ENCODE data around the gene EPOP. TPM values are rescaled to one million over a fixed set of nuclear protein-coding genes. Genes with fewer than 3 reads are reported as not detected.

Gene EPOP
- total and polyA plus RNA-seq, 2 of the 8 experiments (the other 6 are each of a cell fraction or from before 2014, with no cell fraction given), result 1.5 to 3.3 TPM

DNA sequence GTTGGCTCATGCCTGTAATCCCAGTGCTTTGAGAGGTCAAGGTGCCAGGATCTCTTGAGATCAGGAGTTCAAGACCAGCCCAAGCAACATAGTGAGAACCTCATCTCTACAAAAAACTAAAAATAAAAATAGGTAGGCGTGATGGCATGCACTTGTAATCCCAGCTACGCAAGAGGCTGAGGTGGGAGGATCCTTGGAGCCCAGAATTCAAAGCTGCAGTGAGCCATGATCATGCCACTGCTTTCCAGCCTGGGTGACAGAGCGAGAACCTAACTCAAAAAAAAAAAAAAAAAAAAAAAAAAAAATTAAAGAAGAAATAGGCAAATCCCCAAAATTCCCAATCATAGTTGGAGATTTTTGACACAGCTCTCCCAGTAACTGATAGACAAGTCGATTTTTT lies 36.8 kb downstream of the EPOP start (continued):
- TF ChIP-seq SRF (IDR thresholded peaks at IDR 0.05; ENCODE audit: low read depth, low read length), result no peak
